Common myeloid progenitor, CD34-positive (primary cell): ENCODE data around the gene ZBTB24.

ENCODE experiments used
- CTCF ChIA-PET: fragments of 350-600 bp; sonication (Branson Sonifier 250); formaldehyde crosslinking; loops from one replicate; lab custom pipeline; 2021; ENCODE audit warnings: antibody characterized with exemption; lab: Charles Lee
- POLR2A ChIA-PET: fragments of 350-600 bp; sonication (Branson Sonifier 250); formaldehyde crosslinking; loops from one replicate; lab custom pipeline; 2021; ENCODE audit warnings: antibody characterized with exemption; lab: Charles Lee
- DNase-seq, 3 donors: peaks; one replicate each; pipeline versions ENCODE4 v3.0.0 to v3.0.0-alpha.2; 2013
- H3K27ac ChIP-seq, 2 experiments: 1 replicate in 1 of 2; 2 replicates in 1 of 2; pipeline ENCODE4 v1.7.0; 2013; ENCODE audit warnings: inconsistent platforms in 2 of 2, low read length in 2 of 2, mild to moderate bottlenecking in 2 of 2, low read depth in 1 of 2, moderate library complexity in 1 of 2; ENCODE audit not compliant: severe bottlenecking in 2 of 2, insufficient read depth in 1 of 2, poor library complexity in 1 of 2
- H3K27me3 ChIP-seq, 5 experiments: replicated peaks in 2 of 5; 1 replicate in 3 of 5; 2 replicates in 2 of 5; pipeline versions ENCODE4 v1.6.1 to v1.7.0; 2013; ENCODE audit warnings: low read length in 4 of 5, mild to moderate bottlenecking in 2 of 5, moderate library complexity in 2 of 5, inconsistent platforms in 1 of 5; ENCODE audit not compliant: insufficient read depth in 5 of 5, control insufficient read depth in 4 of 5
- H3K36me3 ChIP-seq, 4 experiments: 1 replicate in 2 of 4; 2 replicates in 2 of 4; pipeline versions ENCODE4 v1.6.1 to v1.7.0; 2013; ENCODE audit warnings: low read length in 3 of 4, control low read depth in 1 of 4, mild to moderate bottlenecking in 1 of 4; ENCODE audit not compliant: control insufficient read depth in 4 of 4, insufficient read depth in 4 of 4
- H3K4me1 ChIP-seq, 4 experiments: 1 replicate in 3 of 4; 2 replicates in 1 of 4; pipeline versions ENCODE4 v1.6.1 to v1.7.1; 2013; ENCODE audit warnings: low read length in 3 of 4, mild to moderate bottlenecking in 3 of 4, control low read depth in 1 of 4, inconsistent platforms in 1 of 4, moderate library complexity in 1 of 4; ENCODE audit not compliant: control insufficient read depth in 4 of 4, insufficient read depth in 4 of 4; ENCODE audit errors: control extremely low read depth in 1 of 4
- H3K4me3 ChIP-seq, 7 experiments: 1 replicate in 4 of 7; 2 replicates in 3 of 7; pipeline versions ENCODE4 v1.5.1 to v1.7.0; 2013; ENCODE audit warnings: mild to moderate bottlenecking in 7 of 7, low read length in 6 of 7, moderate library complexity in 6 of 7, inconsistent platforms in 2 of 7, low read depth in 2 of 7, control low read depth in 1 of 7; ENCODE audit not compliant: insufficient read depth in 4 of 7, control insufficient read depth in 1 of 7; ENCODE audit errors: extremely low read depth in 1 of 7
- H3K9me3 ChIP-seq, 5 experiments: 1 replicate in 4 of 5; 2 replicates in 1 of 5; pipeline versions ENCODE4 v1.6.1 to v1.7.1; 2013; ENCODE audit warnings: low read length in 4 of 5, mild to moderate bottlenecking in 2 of 5, inconsistent platforms in 1 of 5, low read depth in 1 of 5, moderate library complexity in 1 of 5; ENCODE audit not compliant: control insufficient read depth in 4 of 5, insufficient read depth in 2 of 5; ENCODE audit errors: control extremely low read depth in 1 of 5
- WGBS: methylation state at CpG from one replicate; pipeline ENCODE4 v1.1.5; 2013; ENCODE audit not compliant: insufficient coverage; 5-methylcytosine and 5-hydroxymethylcytosine counted together

The ZBTB24 gene

DNA sequence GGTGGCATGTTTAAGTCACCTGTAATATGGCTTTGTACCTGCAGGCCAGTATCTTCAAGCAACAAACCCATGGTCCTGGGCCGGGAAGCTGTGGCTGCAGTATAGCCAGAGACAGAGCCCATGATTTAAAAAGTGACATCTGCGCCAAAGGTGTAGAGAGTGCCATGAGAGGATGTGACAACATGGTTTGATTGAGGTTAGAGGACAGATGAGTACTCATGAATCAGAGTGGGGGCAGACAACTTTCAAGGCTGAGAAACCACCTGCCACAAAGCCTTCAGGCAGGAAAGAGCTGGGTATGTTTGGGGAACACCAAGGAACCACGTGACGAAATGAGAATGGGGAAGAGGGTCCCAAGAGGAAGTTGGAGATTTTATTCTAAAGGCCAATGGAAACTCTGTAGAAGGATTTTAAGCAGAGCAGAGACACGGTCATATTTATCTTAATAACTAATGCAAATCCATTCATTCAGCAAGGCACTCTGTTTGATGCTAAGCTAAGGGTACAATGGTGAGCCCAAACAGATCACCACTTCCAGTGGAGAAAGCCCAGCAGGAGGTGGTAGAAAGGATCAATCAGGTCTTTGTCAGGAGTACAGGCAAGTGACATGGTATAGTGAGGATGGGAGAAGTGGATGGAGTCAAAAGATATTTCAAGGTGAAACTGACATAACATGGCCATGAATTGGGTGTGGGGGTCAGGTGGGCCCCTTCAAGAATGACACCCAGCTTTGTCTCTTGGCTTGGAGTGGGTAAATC lies 24.1 kb downstream of the ZBTB24 start:
- H3K27me3 ChIP-seq = no peaks in the 10 kb centered on the region
- H3K4me3 ChIP-seq = no peak overlapping the region
- DNase-seq = peak; percentile 40 to 82 (median 79)
- no peaks in the 10 kb centered on the region for H3K9me3 ChIP-seq
- peaks cover 6 to 45% (median 31%) of the 10 kb centered on the region in 4 experiments for H3K4me1 ChIP-seq
- ChIA-PET CTCF (interaction anchor here (0.6 to 9.8 kb wide), 4 partner anchors 18 to 237 kb away, joined by 3 to 125 read pairs (median 4); partner anchors contain the start of genes PPIL6, SMPD2 and ZBTB24), POLR2A (no interaction called here)
- peaks cover 0 to 18% (median 9%) of the 10 kb centered on the region in 4 experiments for H3K36me3 ChIP-seq
- 69% methylated on average over 2 of the region's 5 CpGs for WGBS
- H3K27ac ChIP-seq = peak overlapping the region in 1 of 2 experiments; percentile 1

DNA sequence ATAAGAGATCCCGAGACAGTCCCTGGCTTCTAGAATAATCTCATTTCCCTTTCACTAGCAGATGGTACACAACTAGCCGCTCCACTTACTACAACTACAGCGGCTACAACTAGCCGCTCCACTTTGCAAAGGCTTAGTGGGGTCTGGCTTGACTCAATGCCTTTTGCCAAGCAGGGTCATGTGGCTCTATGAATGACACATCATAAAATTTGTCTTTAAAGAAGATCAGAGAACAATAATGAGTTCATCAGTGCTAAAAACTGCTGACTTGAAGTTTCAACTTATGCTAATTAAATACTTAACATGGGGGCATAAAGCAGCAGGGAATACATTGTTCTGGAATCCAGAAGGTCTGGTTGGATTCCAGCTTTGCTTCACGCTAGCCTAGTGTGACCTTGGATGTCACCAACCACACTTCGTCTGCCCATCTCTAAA lies 25.4 kb downstream of the ZBTB24 start:
- Histone ChIP-seq H3K27ac (no peak overlapping the region), H3K27me3 (no peaks in the 10 kb centered on the region), H3K4me1 (peaks cover 8 to 55% (median 39%) of the 10 kb centered on the region in 4 experiments), H3K36me3 (peaks cover 0 to 22% (median 9%) of the 10 kb centered on the region in 4 experiments), H3K4me3 (no peak overlapping the region), H3K9me3 (no peaks in the 10 kb centered on the region)
- WGBS = 88% methylated on average over 6 of the region's 6 CpGs
- POLR2A ChIA-PET = no interaction called here
- no peak for DNase-seq
- CTCF ChIA-PET = interaction anchor here (1.6 to 9.8 kb wide), 3 partner anchors 8 to 22 kb away, joined by 4 to 125 read pairs (median 9); partner anchors contain the start of genes PPIL6 and SMPD2

DNA sequence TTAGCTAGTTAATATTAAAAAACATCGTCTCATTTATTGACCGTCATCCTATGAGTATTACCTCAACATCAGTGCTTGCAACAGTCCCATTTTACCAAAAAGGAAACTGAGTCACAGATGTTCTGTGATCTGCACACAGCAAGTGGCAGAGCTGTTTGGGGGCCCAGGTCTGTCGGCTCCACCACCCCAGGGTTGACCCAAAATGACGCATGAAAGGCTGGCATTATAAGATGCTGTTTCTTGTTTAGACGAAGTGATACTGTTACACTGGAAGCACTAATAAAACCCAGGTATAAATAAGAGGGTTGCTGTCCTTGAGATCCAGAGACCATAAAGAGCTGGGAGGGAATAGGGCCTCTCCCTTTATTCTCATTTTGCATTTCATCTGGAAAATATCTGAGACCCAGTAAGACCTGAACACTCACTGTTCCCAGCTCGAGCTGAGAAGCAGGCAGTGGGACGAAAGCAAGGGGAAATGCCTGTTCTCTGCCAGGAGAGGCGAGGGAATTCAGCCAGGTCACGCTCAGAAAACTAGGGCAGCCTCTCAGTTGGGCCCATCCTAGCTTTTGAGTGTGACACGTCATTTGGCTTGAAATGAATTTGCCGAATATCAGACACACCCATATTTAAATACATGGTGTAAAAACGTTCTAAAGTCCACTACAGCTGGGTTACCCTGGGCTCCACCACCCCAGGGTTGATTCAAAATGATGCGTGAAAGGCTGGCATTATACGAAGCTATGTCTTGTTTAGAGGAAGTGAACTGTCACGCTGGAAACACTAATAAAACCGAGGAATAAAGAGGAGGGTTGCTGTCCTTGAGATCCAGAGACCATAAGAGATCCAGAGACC lies 26.1 kb downstream of the ZBTB24 start:
- ChIA-PET CTCF (interaction anchor here (1.3 to 9.8 kb wide), 7 partner anchors 7 to 26 kb away, joined by 3 to 125 read pairs (median 6); partner anchors contain the start of genes PPIL6, SMPD2 and ZBTB24), POLR2A (interaction anchor here (1.8 kb wide), 1 partner anchor 26 kb away, joined by 5 read pairs; the partner anchor contains the start of gene ZBTB24)
- Histone ChIP-seq H3K9me3 (no peaks in the 10 kb centered on the region), H3K27ac (no peak overlapping the region), H3K27me3 (no peaks in the 10 kb centered on the region), H3K4me3 (peak overlapping the region in 4 of 7 experiments; percentile 68 to 97 (median 88)), H3K36me3 (peaks cover 0 to 22% (median 10%) of the 10 kb centered on the region in 4 experiments), H3K4me1 (peaks cover 8 to 55% (median 39%) of the 10 kb centered on the region in 4 experiments)
- WGBS = 86% methylated on average over 13 of the region's 16 CpGs
- no peak for DNase-seq

DNA sequence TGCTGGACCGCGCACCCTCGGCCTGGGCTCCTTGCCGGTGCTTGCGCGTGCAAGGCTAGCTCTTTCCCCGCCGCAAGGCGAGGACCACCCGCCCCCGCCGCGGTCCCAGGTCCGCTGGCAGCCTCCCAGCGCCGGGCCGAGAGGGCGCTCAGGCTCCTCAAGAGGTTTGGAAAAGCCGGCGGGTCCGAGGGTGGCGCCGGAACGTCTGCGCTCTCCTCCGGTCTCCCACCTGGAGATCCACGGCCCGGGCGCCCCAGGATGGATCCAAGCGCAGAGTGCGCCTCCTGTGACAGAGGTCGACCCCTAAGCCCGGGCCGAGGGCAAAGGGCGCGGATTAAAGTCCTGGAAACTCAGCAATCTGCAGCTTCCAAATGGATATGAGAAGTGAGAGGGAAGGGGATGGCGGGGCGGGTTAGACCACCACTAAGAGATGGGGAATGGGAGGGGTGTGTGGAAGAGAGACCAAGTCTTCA lies 26.9 kb downstream of the ZBTB24 start:
- peak overlapping the region; percentile 56 to 97 (median 86) for H3K4me3 ChIP-seq
- peaks cover 8 to 55% (median 39%) of the 10 kb centered on the region in 4 experiments for H3K4me1 ChIP-seq
- no peaks in the 10 kb centered on the region for H3K9me3 ChIP-seq
- DNase-seq = no peak
- ChIA-PET CTCF (interaction anchor here (0.6 to 9.8 kb wide), 7 partner anchors 8 to 71 kb away, joined by 3 to 125 read pairs (median 6); partner anchors contain the start of genes PPIL6, SMPD2 and ZBTB24), POLR2A (interaction anchor here (1.8 to 3.0 kb wide), 2 partner anchors 15 to 27 kb away, joined by 5 to 29 read pairs; partner anchors contain the start of genes PPIL6, SMPD2 and ZBTB24)
- H3K27ac ChIP-seq = peak overlapping the region in 1 of 2 experiments; percentile 54
- 14% methylated on average over 38 of the region's 38 CpGs for WGBS
- H3K27me3 ChIP-seq = no peaks in the 10 kb centered on the region
- H3K36me3 ChIP-seq = peaks cover 2 to 24% (median 14%) of the 10 kb centered on the region in 4 experiments

DNA sequence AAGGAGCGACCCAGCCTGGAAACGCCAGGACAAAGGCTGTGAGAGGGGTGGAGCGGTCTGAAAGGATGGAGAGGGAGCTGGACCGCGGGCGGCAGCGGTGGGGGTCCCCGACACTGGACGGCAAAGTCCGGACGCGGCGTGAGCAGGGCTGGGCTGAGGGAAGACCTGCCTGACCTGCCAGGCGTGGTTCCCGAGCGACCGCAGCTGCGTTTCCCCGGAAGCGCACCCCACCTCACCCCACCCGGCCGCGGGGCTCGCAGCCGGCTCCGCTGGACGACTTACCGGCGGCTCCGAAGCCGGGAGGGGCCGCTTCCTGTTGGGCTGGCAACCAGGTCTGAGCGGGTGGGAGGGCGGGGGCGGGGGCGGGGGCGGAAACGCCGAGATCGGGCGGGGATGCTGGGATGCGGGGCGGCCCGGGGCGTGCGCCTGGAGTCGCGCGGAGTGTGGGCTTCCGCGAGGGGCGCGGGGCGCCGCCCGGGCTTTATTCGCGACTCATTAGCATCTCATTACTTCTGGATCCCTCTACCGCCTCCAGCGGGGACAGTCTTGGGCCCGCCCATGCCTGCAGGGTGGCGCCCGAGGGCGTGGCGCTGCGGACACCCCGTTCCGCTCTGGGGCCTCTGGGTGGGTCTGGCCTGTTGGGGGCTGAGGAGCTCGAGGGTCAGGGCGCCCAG lies 27.4 kb downstream of the ZBTB24 start, which contains the start of gene MICAL1:
Gene MICAL1 (minus strand): TSS at position 336 of the 674 bp plus-strand sequence. CDS start 1,576 bp downstream, outside the sequence.
- no peaks in the 10 kb centered on the region for H3K9me3 ChIP-seq
- H3K4me3 ChIP-seq = peak within 1 kb of the TSS; percentile 83 to 97 (median 88)
- 0% methylated on average over 38 of the region's 70 CpGs for WGBS
- peaks cover 2 to 25% (median 16%) of the 10 kb centered on the region in 4 experiments for H3K36me3 ChIP-seq
- H3K4me1 ChIP-seq = peaks cover 8 to 55% (median 39%) of the 10 kb centered on the region in 4 experiments
- peak; percentile 88 to 94 (median 92) for DNase-seq
- H3K27me3 ChIP-seq = no peaks in the 10 kb centered on the region
- ChIA-PET CTCF (interaction anchor here (0.6 to 9.8 kb wide), 7 partner anchors 9 to 70 kb away, joined by 3 to 125 read pairs (median 6); partner anchors contain the start of genes PPIL6, SMPD2 and ZBTB24), POLR2A (interaction anchor here (0.7 to 3.0 kb wide), 3 partner anchors 9 to 27 kb away, joined by 3 to 29 read pairs (median 5); partner anchors contain the start of genes PPIL6, SMPD2 and ZBTB24)
- H3K27ac ChIP-seq = peak within 1 kb of the TSS; percentile 75 to 86
